NK-92 treated with Interleukin-12 subunit alpha and Interleukin-12 subunit beta, amount 100 ng/mL, for 24 hours (cell line): ENCODE results near the gene CHST11.
A peak's percentile ranks its signal among the peaks of the same experiment; 100 is the strongest.

ENCODE experiments used
- DNase-seq: peaks from one replicate; lab custom pipeline; 2025; lab: John Stamatoyannopoulos, UW

The CHST11 gene

GRCh38 chr12:104456417-104456949 lies at the start of gene CHST11:
Gene CHST11 (plus strand): TSS chr12:104456948.
- DNase-seq = peak; percentile 66

DNA sequence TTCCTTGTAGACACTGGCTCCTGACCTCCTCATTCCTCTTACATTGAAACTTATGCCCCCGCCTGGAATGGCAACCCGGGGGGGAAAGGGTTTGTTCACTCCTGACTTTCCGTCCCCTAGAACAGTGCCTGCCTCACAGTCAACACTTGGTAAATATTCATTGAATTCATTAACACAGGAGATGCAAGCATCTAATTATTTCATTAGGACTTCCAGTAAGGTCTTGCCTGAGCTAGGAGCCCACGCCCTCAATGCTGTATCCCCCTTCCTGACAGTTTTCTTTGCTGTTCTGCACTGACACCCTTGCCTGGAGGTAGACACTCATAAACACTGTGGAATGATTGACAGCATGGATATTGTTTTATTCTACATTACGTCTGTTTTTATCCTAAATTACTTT lies 49.3 kb upstream of the CHST11 start:
- DNase-seq = no peak

DNA sequence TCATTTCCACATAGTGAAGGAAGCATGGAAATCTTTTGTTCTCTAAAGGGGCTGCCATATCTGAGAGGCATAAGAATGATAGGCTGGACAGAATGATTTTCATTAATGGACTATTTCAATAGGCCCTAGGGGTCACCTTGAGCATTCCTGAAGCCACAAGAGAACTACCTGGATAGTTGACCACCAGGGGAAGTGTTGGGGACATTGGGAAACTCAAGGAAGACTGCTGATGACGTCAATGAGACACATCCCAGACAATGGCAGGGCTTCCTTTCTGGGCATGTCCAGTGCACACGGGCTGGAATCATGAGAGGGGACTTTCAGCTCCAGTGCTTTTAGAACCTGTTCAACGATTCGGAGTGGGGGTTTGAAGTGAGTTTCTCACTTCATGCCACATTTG lies 48.8 kb upstream of the CHST11 start:
- DNase-seq = no peak

- DNase-seq = no peak
Measured at GRCh38 chr12:104410326-104410725, 46.4 kb upstream of the CHST11 start.

DNA sequence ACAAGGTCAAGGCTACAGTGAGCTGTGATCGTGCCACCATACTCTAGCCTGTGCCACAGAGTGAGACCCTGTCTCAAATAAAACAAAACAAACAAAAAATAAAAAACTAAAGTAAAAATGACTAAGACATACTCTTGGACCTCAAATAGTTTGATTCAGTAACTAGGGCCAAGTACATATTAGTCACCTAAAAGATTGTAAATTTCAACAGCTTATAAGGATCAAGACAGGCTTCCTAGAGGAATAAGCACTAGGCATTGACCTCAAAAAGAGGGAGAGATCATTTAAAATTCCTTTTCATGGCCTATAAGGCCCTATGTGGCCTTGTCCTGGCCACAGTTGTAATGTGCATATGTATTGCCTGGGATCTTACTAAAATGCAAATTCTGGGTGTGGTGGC lies 46.0 kb upstream of the CHST11 start:
- no peak for DNase-seq

DNA sequence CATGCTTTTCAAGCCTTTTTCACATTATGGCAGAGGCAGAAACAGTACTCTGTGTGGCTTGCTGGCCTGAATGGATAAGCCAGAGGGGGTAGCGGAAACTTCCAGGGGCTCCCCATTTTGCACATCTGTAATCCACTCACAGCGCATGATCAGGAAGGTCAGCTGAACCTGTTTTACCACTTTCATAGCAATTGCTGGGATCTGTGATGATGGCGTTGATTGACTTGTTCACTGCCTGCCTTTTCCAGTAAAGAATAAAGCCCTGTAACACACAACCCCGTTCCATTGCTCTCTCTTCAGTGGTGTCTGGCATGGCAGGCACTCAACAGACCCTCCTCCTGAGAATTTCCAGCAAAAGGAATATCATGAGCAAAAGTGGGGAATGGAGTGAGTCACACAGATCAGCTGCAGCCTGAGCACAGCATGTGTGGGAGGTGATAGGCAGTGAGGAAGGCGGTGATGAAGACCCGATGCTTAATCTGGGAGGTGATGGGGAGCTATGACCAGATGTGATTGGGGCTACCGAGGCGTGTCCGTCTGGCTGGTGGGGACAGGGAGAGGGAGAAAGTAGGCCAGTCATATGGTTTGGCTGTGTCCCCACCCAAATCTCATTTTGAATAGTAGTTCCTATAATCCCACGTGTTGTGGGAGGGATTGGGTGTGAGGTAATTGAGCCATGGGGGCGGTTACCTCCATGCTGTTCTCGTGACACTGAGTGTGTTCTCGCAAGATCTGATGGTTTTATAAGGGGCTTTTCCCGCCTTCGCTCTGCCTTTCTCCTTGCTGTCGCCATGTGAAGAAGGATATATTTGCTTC lies 44.7 kb upstream of the CHST11 start:
- no peak for DNase-seq

DNA sequence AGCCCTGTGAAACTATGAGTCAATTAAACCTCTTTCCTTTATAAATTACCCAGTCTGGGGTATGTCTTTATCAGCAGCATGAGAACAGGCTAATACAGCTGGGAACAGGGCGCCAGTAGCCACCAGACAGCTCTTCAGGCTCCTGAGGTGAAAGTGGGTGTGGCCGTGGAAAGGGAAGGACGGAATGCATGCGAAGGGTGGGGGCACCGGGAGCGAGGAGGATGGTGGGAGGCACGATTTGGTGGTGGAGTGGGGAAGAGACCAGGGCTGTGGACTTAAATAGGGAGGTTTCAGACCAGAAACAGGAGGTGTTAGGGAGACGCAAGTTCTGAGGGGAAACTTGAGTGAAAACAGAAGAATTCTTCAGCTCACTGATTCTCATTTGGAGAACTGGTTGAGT lies 44.1 kb upstream of the CHST11 start:
- no peak for DNase-seq

GRCh38 chr12:104413330-104413729 lies 43.4 kb upstream of the CHST11 start:
- DNase-seq = no peak

GRCh38 chr12:104414581-104415341 lies 42.0 kb upstream of the CHST11 start:
- DNase-seq = no peak

GRCh38 chr12:104415342-104415980 lies 41.3 kb upstream of the CHST11 start:
- no peak for DNase-seq

GRCh38 chr12:104416136-104416535 lies 40.6 kb upstream of the CHST11 start:
- DNase-seq = no peak

- DNase-seq = no peak
Measured at GRCh38 chr12:104416585-104416984, 40.2 kb upstream of the CHST11 start.

- no peak for DNase-seq
Measured at GRCh38 chr12:104419717-104420116, 37.0 kb upstream of the CHST11 start.

DNA sequence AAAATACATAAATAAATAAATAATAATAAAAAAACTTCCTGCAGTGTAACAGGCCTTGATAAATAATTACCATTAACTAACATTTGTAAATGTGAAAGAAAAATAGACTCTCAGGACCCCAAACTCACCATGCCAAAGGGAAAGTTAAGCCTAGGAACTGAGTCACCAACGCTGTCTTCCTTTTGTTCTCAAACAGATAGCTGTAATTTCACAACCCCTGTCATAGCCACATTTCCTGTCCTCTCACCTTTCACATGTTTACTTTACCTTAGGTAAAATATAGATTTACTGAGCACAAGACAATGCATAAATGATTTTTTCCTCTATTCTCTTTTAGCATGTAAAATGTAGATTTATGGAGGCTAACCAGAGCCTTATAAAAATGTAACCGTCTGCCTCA lies 35.9 kb upstream of the CHST11 start:
- no peak for DNase-seq

DNA sequence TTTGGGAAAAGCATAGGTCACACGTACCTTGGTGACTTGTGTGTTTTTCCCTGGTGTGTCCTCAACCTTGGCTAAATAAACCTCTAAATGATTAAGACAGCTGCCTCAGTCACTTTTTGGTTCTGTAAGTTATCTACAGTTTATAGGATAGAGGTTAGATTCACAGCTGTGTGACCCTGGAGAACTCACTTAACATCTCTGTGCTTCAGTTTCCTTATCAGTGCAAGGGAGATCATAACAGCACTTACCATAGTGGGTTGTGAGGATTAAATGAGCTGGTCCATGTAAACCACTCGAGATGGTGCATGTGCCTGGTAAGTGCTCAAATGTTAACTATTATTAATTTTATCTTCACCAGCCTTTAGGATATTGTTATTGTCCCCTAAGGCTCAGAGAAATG lies 35.4 kb upstream of the CHST11 start:
- DNase-seq = no peak

DNA sequence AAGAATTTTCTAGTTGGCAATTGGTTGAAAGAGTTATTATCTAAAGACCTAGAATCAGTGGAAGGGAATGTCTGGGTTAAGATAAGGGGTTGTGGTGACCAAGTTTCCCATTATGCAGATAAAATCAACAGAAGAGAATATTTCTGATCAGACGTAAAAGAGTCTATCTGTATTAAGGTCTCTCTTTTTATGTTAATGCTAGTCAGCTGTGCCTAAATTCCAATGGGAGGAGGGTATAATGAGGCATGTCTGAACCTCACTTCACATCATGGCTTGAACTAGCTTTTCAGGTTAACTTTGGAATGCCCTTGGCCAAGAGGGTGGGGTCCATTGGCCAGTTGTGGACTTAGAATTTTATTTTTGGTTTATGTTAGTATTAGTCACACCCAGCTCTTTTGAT lies 34.3 kb upstream of the CHST11 start:
- DNase-seq = no peak

- no peak for DNase-seq
Measured at GRCh38 chr12:104423273-104423672, 33.5 kb upstream of the CHST11 start.

GRCh38 chr12:104423809-104424208 lies 32.9 kb upstream of the CHST11 start:
- no peak for DNase-seq

DNA sequence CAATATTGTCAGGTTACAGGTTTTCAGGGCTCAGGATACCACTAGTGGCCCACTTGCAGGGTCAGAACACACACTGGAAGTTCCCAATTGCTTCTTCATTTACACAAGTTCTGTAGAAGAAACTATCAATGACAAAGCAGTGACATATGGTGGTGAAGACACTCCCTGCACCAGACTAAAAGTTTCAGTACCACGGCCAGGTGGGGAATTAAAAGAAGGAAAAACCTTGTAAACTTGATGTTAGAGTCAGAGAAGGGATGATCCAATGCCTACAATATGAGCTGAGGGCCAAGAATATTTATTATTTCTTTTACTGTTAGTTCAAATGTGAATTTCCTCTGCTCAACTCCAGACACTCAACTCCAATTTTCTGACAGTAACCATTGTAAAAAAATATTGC lies 31.8 kb upstream of the CHST11 start:
- no peak for DNase-seq

GRCh38 chr12:104425614-104426013 lies 31.1 kb upstream of the CHST11 start:
- no peak for DNase-seq

DNA sequence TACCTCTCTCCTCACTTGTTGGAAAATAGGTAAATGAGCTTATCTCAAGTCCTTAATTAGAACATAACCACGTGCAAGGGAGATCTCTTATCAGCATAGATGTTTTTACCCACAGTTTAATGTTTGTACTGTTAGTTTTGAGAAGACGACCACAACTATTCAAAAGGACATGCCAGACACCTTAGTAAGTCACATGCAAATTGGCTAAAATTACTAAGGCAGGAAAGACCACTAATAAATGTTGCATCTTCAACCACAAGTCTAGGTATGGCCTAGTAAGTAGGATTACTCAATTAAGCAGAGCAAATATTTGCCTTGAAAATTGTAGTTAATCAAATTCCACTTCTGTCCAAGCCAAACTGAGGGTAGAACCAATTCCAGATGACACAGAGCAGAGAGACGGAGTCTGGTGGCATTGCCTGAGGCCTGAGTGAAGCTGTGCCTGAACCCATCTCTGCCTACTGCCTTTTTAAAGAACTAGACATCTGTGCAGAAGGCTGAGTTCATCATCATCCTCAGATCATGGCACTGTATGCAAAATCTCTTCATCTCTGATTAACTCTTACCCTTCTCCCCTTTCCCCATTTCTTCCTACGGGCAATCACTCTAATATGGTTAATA lies 29.7 kb upstream of the CHST11 start:
- DNase-seq = no peak

- no peak for DNase-seq
Measured at GRCh38 chr12:104427547-104427938, 29.2 kb upstream of the CHST11 start.
